HepG2 (cell line): ENCODE data around the gene CXorf65. TPM values are rescaled to one million over a fixed set of nuclear protein-coding genes. Genes with fewer than 3 reads are reported as not detected.

Experiments used
- AKAP8 ChIP-seq: sonication (generic); formaldehyde crosslinking; IDR thresholded peaks from 2 replicates; pipeline ENCODE4 v1.5.1; 2020; ENCODE audit warnings: mild to moderate bottlenecking, missing genetic modification reagents
- ATF1 ChIP-seq: IDR thresholded peaks from 2 replicates; pipeline ENCODE4 v1.6.1; 2016; ENCODE audit warnings: mild to moderate bottlenecking, control low read depth
- CBFB ChIP-seq: sonication (generic); formaldehyde crosslinking; IDR thresholded peaks from 2 replicates; pipeline ENCODE4 v1.4.0; 2020; ENCODE audit warnings: missing genetic modification reagents
- CBX5 ChIP-seq: sonication (generic); formaldehyde crosslinking; IDR thresholded peaks from 2 replicates; pipeline ENCODE4 v1.4.0; 2020; ENCODE audit warnings: missing genetic modification reagents, borderline replicate concordance
- HOXA9 ChIP-seq: sonication (generic); formaldehyde crosslinking; IDR thresholded peaks from 2 replicates; pipeline ENCODE4 v1.8.1; 2022; ENCODE audit warnings: missing genetic modification reagents, mild to moderate bottlenecking, moderate library complexity, borderline replicate concordance
- NR2F2 ChIP-seq: IDR thresholded peaks from 2 replicates; pipeline ENCODE4 v1.6.1; 2012; ENCODE audit warnings: low read depth, inconsistent platforms, borderline replicate concordance
- NR3C1 ChIP-seq: sonication (generic); formaldehyde crosslinking; IDR thresholded peaks from 2 replicates; pipeline ENCODE4 v1.4.0; 2020; ENCODE audit warnings: missing genetic modification reagents
- POLR2AphosphoS2 ChIP-seq: IDR thresholded peaks from 2 replicates; pipeline ENCODE4 v1.6.1; 2011; ENCODE audit warnings: low read depth, low read length, improper control_type of control experiment
- PTBP1 ChIP-seq: fragments of 200-400 bp; formaldehyde crosslinking; IDR thresholded peaks from 2 replicates; pipeline ENCODE4 v1.6.1; 2018; ENCODE audit warnings: low read length, low read depth; ENCODE audit not compliant: poor library complexity, severe bottlenecking
- RCOR2 ChIP-seq: IDR thresholded peaks from 2 replicates; pipeline ENCODE4 v1.6.1; 2016; ENCODE audit warnings: missing biosample characterization, missing genetic modification reagents
- TFDP2 ChIP-seq: sonication (generic); formaldehyde crosslinking; IDR thresholded peaks from 2 replicates; pipeline ENCODE4 v1.4.0; 2020; ENCODE audit warnings: missing genetic modification reagents
- TRIM24 ChIP-seq: sonication (generic); formaldehyde crosslinking; IDR thresholded peaks from 2 replicates; pipeline ENCODE4 v1.8.0; 2022; ENCODE audit warnings: mild to moderate bottlenecking, missing genetic modification reagents
- YY1 ChIP-seq: IDR thresholded peaks from 2 replicates; pipeline ENCODE4 v1.6.1; 2011; ENCODE audit warnings: low read length, low read depth, moderate library complexity, mild to moderate bottlenecking; ENCODE audit not compliant: insufficient read depth, insufficient replicate concordance
- ZBTB38 ChIP-seq: sonication (generic); formaldehyde crosslinking; IDR thresholded peaks from 2 replicates; pipeline ENCODE4 v1.5.1; 2020; ENCODE audit warnings: mild to moderate bottlenecking, missing genetic modification reagents
- ZNF34 ChIP-seq: sonication (generic); formaldehyde crosslinking; IDR thresholded peaks from 2 replicates; pipeline ENCODE4 v1.4.0; 2020; ENCODE audit warnings: mild to moderate bottlenecking, missing genetic modification reagents, borderline replicate concordance
- ZNF547 ChIP-seq: sonication (generic); formaldehyde crosslinking; IDR thresholded peaks from 2 replicates; pipeline ENCODE4 v1.5.1; 2020; ENCODE audit warnings: mild to moderate bottlenecking, missing genetic modification reagents
- ZNF558 ChIP-seq: sonication (generic); formaldehyde crosslinking; IDR thresholded peaks from 2 replicates; pipeline ENCODE4 v1.9.0; 2022; ENCODE audit warnings: mild to moderate bottlenecking, missing genetic modification reagents, borderline replicate concordance
- ZNF770 ChIP-seq: sonication (generic); formaldehyde crosslinking; IDR thresholded peaks from 2 replicates; pipeline ENCODE4 v1.5.0; 2020; ENCODE audit warnings: mild to moderate bottlenecking, missing genetic modification reagents
- ZSCAN25 ChIP-seq: sonication (generic); formaldehyde crosslinking; IDR thresholded peaks from 2 replicates; pipeline ENCODE4 v1.8.0; 2022; ENCODE audit warnings: mild to moderate bottlenecking, missing genetic modification reagents
- polyA plus RNA-seq, 8 experiments: library from polyadenylated mRNA; depleted of rRNA in 3 of 8; stranded (reverse) in 7 of 8; unstranded in 1 of 8; fragments of >200 nt; fragmentation: Illumina TruSeq in 4 of 8; extraction: Trizol in 4 of 8; gene quantifications; 2 replicates each; pipeline versions ENCODE4 v1.2.1 to v1.2.3, GENCODE V29; 2011 to 2016; ENCODE audit warnings: low read depth in 4 of 8, missing spikeins in 1 of 8, mixed read lengths in 1 of 8; ENCODE audit not compliant: insufficient read depth in 1 of 8
- total RNA-seq, 5 experiments: library from RNA; depleted of rRNA; stranded (reverse); fragments of >200 nt; fragmentation: Illumina TruSeq; extraction: Trizol; gene quantifications; 2 replicates each; pipeline ENCODE4 v1.2.3, GENCODE V29; 2016; ENCODE audit warnings: low read depth in 1 of 5
- TF ChIP-seq, protein P1 (sequence below), 2 experiments: sonication (generic) in 1 of 2; formaldehyde crosslinking in 1 of 2; IDR thresholded peaks; 2 replicates each; pipeline versions ENCODE4 v1.6.1 to v1.9.0; 2014 to 2022; ENCODE audit warnings: antibody characterized with exemption in 1 of 2, borderline replicate concordance in 1 of 2, inconsistent platforms in 1 of 2, low read depth in 1 of 2, missing genetic modification reagents in 1 of 2

CXorf65 gene
- total and polyA plus RNA-seq, 2 of the 13 experiments (the other 11 are each of a cell fraction or from before 2014, with no cell fraction given): not detected

DNA sequence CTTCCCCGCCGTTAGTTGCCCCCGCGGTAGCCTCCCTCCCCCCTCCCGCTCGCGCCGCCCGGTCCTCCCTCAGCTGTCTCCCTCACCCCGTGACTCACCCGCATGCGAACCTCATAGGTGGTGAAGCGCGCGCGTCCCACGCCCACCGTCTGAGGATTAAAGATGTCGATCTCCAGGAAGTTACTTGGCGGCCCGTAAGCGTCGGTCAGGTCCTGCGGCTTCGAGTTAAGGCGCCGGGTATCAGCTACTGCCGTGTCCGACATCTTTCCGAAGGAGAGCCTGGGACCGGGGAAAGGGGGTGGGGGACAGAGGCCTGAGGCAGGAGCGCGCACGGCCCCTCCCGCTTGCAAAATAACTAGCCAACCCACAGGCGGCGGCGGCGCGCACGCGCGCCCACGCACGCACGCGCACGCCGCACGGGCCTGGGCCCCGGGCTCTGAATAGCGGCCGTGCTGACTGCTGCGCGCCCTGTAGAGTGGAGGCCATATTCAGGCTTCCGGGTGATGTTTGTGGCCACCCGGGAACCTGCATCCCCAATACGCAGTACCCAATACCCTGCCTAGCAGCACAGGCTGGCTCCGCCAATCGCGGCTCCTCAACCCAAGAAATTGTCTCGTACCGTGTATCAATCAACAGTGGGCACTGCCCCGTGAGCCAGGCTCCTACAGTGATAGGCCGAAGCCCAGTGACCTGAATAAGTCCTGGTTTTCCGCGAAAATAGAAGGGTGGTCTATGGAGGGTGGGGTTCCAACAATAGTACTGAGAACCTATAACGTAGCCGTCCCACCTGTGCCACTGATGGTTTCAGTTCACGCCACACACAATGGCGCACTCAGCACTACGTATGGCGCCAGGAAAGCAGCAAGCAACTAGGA, 38.3 kb downstream of the CXorf65 start, which contains the start of gene SNX12 (continued):
- no peak; the same call in 1 of the 2 replicates for TF ChIP-seq ZNF558 (CRISPR knock-in tag)
- peak; percentile 60; the same call in 1 of the 2 replicates for TF ChIP-seq ATF1
- peak; percentile 46; the same call in 1 of the 2 replicates for TF ChIP-seq ZNF547 (CRISPR knock-in tag)
- TF ChIP-seq POLR2AphosphoS2: no peak
- no peak for TF ChIP-seq NR2F2
- TF ChIP-seq ZNF770: 0 out of 2 replicates have a peak, but pooled peaks have one; percentile 24
- TF ChIP-seq RCOR2 (CRISPR knock-in tag): no peak
- TF ChIP-seq CBX5: no peak
- TF ChIP-seq TFDP2 (CRISPR knock-in tag): peak; percentile 54; the same call in 1 of the 2 replicates
- peak; percentile 83; the same call in 1 of the 2 replicates for TF ChIP-seq CBFB
- TF ChIP-seq AKAP8 (CRISPR knock-in tag): no peak
- TF ChIP-seq HOXA9 (CRISPR knock-in tag): no peak
- TF ChIP-seq, protein P1, sequence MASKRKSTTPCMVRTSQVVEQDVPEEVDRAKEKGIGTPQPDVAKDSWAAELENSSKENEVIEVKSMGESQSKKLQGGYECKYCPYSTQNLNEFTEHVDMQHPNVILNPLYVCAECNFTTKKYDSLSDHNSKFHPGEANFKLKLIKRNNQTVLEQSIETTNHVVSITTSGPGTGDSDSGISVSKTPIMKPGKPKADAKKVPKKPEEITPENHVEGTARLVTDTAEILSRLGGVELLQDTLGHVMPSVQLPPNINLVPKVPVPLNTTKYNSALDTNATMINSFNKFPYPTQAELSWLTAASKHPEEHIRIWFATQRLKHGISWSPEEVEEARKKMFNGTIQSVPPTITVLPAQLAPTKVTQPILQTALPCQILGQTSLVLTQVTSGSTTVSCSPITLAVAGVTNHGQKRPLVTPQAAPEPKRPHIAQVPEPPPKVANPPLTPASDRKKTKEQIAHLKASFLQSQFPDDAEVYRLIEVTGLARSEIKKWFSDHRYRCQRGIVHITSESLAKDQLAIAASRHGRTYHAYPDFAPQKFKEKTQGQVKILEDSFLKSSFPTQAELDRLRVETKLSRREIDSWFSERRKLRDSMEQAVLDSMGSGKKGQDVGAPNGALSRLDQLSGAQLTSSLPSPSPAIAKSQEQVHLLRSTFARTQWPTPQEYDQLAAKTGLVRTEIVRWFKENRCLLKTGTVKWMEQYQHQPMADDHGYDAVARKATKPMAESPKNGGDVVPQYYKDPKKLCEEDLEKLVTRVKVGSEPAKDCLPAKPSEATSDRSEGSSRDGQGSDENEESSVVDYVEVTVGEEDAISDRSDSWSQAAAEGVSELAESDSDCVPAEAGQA (IDR thresholded peaks at IDR 0.05; ENCODE audit: low read depth): 0 out of 2 replicates have a peak, but pooled peaks have one; percentile 63
- TF ChIP-seq, protein P1 (CRISPR knock-in tag; IDR thresholded peaks at IDR 0.05; ENCODE audit: borderline replicate concordance): no peak
- TF ChIP-seq TRIM24 (CRISPR knock-in tag): no peak
- no peak for TF ChIP-seq ZBTB38 (CRISPR knock-in tag)
- peak; percentile 36; the same call in 1 of the 2 replicates for TF ChIP-seq ZSCAN25
- TF ChIP-seq NR3C1: no peak
- peak; percentile 74 for TF ChIP-seq YY1
- no peak for TF ChIP-seq ZNF34 (CRISPR knock-in tag)
- TF ChIP-seq PTBP1: peak; percentile 92
